Left colon (tissue), 2 donors: ENCODE data around the gene FDXACB1. TPM values are rescaled to one million over a fixed set of nuclear protein-coding genes. Genes with fewer than 3 reads are reported as not detected.
A peak's percentile ranks its signal among the peaks of the same experiment; 100 is the strongest.
"Not testable (repeated sequence)": the region's sequence is repeated elsewhere in the genome, so short reads cannot be mapped to it uniquely, and the experiment has no call there.

ENCODE experiments used
- ATAC-seq: fragments of 200-7000 bp; cut with Tn5 transposase; one replicate; pipeline ENCODE4 v1.9.1; 2020; ENCODE audit warnings: mild to moderate bottlenecking, moderate library complexity
- DNase-seq, 2 donors: peaks; one replicate each; pipeline ENCODE4 v3.0.0-alpha.2; 2020
- intact Hi-C, 2 donors: fragments of 100-400 bp; cut with DNase I in 1 of 2; cut with micrococcal nuclease in 1 of 2; formaldehyde crosslinking; loops; one replicate each; pipeline versions ENCODE4 v1.11.2 to v1.14.0; 2022; cut with DNase I, micrococcal nuclease
- total RNA-seq, 2 donors: library from RNA; stranded (reverse); fragmentation: NEBNext Ultra II Directional; extraction: Animal tissue kit (Norgen Biotek cat#: 25700); gene quantifications; one replicate each; pipeline ENCODE4 v1.2.1, GENCODE V29; 2021
- donor health status: DM: no; HTN: no; CAD: no.
- donor health status: DM: yes; HTN: yes; CAD: no.

Gene FDXACB1
- total RNA-seq, 2 donors from 2014 or later: 1.2 to 1.9 TPM

DNA sequence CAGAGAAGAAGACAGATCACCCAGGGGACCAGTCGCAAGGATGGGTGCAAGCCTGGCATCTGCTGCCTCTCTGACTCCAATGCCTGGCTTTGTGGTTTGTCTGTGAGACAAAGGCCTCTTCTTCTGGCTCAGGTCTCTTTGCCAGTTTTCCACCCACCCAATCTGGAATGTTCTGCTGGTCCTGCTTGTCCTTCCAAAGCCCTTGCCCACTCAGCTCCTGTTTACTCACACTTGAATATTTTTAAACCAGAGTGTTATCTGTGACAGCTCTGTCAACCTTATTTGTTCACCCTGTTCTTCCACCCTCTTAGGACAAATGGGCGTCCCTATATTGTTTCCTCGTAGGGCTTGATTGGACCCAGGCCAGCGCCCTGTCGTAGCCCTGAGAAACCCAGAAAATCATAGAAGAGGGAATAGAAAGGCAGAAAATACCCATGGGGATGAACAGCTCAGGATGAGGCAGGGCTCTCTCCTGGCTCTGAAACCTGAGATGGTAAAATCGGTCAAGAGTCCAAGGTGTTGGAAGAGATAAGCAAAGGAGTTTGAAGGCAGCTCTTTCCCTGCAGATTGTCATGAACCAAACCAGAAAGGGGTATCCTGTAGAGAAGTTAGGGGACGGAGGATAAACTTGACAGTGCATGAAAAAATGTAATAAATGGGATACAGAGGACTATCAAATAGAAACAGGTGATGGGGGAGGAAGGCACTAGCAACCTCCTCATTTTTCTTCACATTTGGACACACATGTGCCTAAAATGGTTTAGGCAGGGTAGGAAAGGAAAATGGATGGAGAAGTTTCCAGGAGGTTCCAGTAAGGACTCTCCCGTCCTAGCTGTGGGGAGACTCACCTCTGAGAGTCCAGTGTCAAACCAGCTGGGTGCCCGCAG is 32.0 kb upstream of the FDXACB1 start:
- ATAC-seq (no peak), DNase-seq (no peak)
- intact Hi-C loops: no loop called here

- intact Hi-C loops: no loop called here
- ATAC-seq (no peak), DNase-seq (no peak)
Observed at GRCh38 chr11:111909378-111909777, 30.4 kb upstream of the FDXACB1 start.

- ATAC-seq (no peak), DNase-seq (no peak)
- intact Hi-C loops: no loop called here
Observed at GRCh38 chr11:111908639-111909305, 29.8 kb upstream of the FDXACB1 start.

DNA sequence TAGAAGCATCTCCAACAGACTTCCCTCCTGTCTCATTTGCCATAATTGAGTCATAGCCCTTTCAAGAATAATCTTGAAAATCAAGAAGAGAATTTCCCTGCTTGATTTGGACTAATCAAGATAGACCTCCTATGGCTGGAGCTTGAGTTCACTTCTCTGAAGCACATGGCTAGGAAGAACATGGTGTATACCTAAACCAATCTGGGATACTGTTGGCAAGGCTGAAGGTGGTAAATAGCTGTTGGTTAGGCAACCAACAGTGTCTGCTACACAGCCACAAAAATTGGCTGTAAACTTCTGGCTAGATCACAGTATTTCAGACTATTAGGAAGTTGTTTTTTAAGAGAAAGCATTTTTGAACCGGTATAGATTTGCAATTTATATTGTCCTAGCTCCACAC is 27.7 kb upstream of the FDXACB1 start:
- ATAC-seq: no peak
- intact Hi-C loops: no loop called here
- no peak for DNase-seq

DNA sequence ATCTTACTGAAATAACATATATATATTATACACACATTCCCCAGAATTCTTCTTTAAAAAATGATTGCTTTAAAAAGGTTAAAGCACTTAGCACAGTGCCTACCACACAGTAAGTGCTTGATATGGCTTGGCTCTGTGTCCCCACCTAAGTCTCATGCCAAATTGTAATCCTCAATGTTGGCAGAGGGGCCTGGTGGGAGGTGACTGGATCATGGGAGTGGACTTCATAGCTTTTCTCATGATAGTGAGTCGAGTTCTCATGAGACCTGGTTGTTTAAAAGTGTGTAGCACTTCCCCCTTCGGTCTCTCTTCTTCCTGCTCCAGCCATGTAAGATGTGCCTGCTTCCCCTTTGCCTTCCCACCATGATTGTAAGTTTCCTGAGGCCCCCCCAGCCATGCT is 26.4 kb upstream of the FDXACB1 start:
- ATAC-seq (no peak), DNase-seq (no peak)
- intact Hi-C loops: no loop called here

- intact Hi-C loops: no loop called here
- DNase-seq (no peak), ATAC-seq (no peak)
Observed at GRCh38 chr11:111886844-111887243, 7.9 kb upstream of the FDXACB1 start.

GRCh38 chr11:111886032-111886431 is 7.1 kb upstream of the FDXACB1 start:
- intact Hi-C loops: no loop called here
- ATAC-seq (no peak), DNase-seq (no peak)

DNA sequence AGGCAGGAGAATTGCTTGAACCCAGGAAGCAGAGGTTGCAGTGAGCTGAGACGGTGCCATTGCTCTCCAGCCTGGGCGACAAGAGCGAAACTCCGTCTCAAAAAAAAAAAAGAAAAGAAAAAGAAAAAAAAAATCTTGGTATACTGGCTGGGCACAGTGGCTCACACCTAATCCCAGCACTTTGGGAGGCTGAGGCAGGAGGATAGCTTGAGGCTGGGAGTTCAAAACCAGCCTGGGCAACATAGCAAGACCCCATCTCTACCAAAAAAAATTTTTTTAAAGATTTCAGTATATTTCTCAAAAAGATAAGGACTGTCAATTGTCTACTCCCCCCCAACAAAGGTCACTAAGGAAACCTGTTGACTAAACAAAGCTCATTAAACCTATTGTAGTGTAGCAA is 6.1 kb upstream of the FDXACB1 start:
- DNase-seq, intact Hi-C loops, ATAC-seq: not testable (repeated sequence)

GRCh38 chr11:111882202-111882601 is 3.2 kb upstream of the FDXACB1 start:
- ATAC-seq (no peak), DNase-seq (no peak)
- intact Hi-C loops: no loop called here

- intact Hi-C loops: loop anchor here in 1 of 2 donors (5.0 kb wide), 1 partner anchor 98 kb away; no protein-coding TSS in a partner anchor
- DNase-seq: no peak
- ATAC-seq: peak; percentile 0
Observed at GRCh38 chr11:111879637-111879960, 634 bp upstream of the FDXACB1 start.

- peak; percentile 21 for ATAC-seq
- intact Hi-C loops: loop anchor here in 1 of 2 donors (5.0 kb wide), 1 partner anchor 99 kb away; no protein-coding TSS in a partner anchor
- DNase-seq: no peak
Observed at GRCh38 chr11:111878385-111878848, 548 bp downstream of the FDXACB1 start.

DNA sequence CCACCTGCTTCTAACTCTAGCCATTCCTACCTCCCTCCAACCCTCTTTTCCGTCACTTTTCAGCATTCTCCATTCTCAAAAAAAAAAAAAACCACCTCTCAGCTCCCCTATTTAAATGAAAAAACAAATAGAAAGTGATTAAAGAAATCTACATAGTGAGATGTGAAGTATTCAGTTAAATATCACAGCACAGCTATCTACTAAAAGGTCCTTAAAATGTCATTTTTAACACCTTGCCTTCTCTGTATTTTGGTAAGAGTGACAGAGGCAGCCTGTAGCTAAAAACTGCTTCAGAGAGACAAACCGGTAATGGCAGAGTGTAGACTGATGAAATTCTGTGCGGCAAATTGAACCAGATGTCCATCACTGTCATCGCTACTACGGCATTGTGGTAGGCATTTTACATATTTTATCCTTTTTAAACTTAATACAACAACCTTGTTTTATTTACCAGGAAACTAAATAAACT is 7.2 kb downstream of the FDXACB1 start:
- ATAC-seq: no peak
- DNase-seq: no peak
- intact Hi-C loops: no loop called here

DNA sequence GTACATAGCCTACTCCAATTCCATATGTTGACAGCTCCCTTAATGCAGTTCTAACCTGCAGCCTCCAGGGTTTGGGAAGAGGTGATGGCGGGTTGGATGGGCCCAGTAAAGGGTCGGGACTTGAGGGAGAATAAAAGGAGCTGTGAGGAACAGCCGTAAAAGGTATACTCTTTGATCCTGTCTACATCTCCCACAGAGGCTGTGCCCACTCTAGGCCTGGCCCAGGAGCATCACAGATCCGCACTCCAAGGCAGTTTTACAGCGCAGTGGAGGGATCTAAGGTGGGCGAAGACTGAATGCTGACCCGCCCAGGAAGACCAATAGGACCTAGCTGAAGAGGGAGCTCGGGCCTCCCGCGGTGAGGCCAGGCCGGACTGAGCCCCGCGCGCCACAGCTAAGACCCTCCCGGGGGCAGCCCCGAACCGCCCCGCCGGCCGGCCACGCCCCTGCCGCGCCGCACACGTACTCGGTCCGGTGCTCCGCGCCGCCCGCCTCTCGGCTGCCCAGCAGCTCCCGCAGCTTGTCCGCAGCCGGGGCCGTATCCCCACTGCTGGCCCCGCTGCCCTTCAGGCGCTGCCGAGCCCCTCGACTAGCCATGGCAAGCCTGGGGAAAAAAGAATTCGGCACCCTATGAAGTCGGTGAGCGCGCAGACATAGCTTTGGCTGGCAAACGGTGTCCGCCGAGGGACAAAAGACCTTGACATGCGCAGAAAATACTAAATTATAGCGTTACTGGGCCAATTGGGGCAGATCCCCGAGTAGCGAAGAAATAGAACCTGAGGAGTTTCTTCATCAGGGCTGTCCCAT is 7.9 kb downstream of the FDXACB1 start, which contains the start of gene ALG9:
ALG9 (minus strand) TSS at position 696 of the 807 bp plus-strand sequence; CDS start at position 597, 99 bp downstream.
- DNase-seq (peak; percentile 84 to 89), ATAC-seq (peak; percentile 87)
- intact Hi-C loops: no loop called here

- ATAC-seq (peak; percentile 41), DNase-seq (no peak)
- intact Hi-C loops: no loop called here
Observed at GRCh38 chr11:111870522-111870885, 8.5 kb downstream of the FDXACB1 start.

- DNase-seq (no peak), ATAC-seq (no peak)
- intact Hi-C loops: no loop called here
Observed at GRCh38 chr11:111870113-111870512, 8.9 kb downstream of the FDXACB1 start.

GRCh38 chr11:111860257-111860656 is 18.7 kb downstream of the FDXACB1 start:
- DNase-seq (no peak), ATAC-seq (peak; percentile 85)
- intact Hi-C loops: no loop called here

- DNase-seq (no peak), ATAC-seq (no peak)
- intact Hi-C loops: no loop called here
Observed at GRCh38 chr11:111855506-111855905, 23.5 kb downstream of the FDXACB1 start.

- intact Hi-C loops: no loop called here
- no peak for ATAC-seq
- no peak for DNase-seq
Observed at GRCh38 chr11:111852103-111852502, 26.9 kb downstream of the FDXACB1 start.

- intact Hi-C loops: no loop called here
- DNase-seq: no peak
- ATAC-seq: no peak
Observed at GRCh38 chr11:111851636-111852035, 27.3 kb downstream of the FDXACB1 start.
